Heart left ventricle (tissue), 13 donors: ENCODE results near the gene AGA.

Source experiments
- POLR2A ChIP-seq, 2 donors: fragments of 450-650 bp; IDR thresholded peaks; one replicate each; pipeline ENCODE4 v1.6.1; 2017; ENCODE audit warnings: antibody characterized with exemption in 2 of 2, mild to moderate bottlenecking in 2 of 2, moderate library complexity in 2 of 2
- TF ChIP-seq, protein P1 (sequence below), 12 donors: fragments of 200-600 bp; sonication (generic) in 4 of 12; IDR thresholded peaks; one replicate each; pipeline versions ENCODE4 v1.5.0 to v1.8.0; 2018 to 2022; ENCODE audit warnings: antibody characterized with exemption in 12 of 12, mild to moderate bottlenecking in 5 of 12
- donor health status: ischemic (EF 13 %, LVEDD 7.1; RV severe dilation, severe dysfunction).
- donor health status: DM: no; HTN: yes; CAD: no.
- donor health status: DM: no; HTN: no; CAD: no.
- donor health status: ischemic (EF 25% LVEDD 6.9; RV normal size, moderate dysfunction).
- donor health status: ischemic (EF 25% LVEDD 5.7; RV mildly dilated, moderate dysfunction).
- donor health status: ischemic (EF 35%, LVEDD 5.7; RV mildly dilated, moderate dysfunction).
- donor health status: nonischemic (EF 11% LVEDD 7.7; RV severe dilation, severe dysfunction).
- donor health status: DM: yes; HTN: yes; CAD: no.
- donor health status: PGD.
- donor health status: ischemic (EF 29% LVEDD 5.4; RV normal size, mild dysfunction).
- donor health status: nonischemic (EF 23%, LVEDD 6.1; RV moderate dilation, normal function).

- TF ChIP-seq, protein P1, sequence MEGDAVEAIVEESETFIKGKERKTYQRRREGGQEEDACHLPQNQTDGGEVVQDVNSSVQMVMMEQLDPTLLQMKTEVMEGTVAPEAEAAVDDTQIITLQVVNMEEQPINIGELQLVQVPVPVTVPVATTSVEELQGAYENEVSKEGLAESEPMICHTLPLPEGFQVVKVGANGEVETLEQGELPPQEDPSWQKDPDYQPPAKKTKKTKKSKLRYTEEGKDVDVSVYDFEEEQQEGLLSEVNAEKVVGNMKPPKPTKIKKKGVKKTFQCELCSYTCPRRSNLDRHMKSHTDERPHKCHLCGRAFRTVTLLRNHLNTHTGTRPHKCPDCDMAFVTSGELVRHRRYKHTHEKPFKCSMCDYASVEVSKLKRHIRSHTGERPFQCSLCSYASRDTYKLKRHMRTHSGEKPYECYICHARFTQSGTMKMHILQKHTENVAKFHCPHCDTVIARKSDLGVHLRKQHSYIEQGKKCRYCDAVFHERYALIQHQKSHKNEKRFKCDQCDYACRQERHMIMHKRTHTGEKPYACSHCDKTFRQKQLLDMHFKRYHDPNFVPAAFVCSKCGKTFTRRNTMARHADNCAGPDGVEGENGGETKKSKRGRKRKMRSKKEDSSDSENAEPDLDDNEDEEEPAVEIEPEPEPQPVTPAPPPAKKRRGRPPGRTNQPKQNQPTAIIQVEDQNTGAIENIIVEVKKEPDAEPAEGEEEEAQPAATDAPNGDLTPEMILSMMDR (IDR thresholded peaks at IDR 0.05) = no peak
- TF ChIP-seq POLR2A (IDR thresholded peaks at IDR 0.05) = no peak
Measured at GRCh38 chr4:177487977-177488376, 45.7 kb upstream of the AGA start.
